Dermis microvascular lymphatic vessel endothelial cell (primary cell): ENCODE results near the gene KIAA0040. TPM values are rescaled to one million over a fixed set of nuclear protein-coding genes. Genes with fewer than 3 reads are reported as not detected.
"Not testable (repeated sequence)": the region's sequence is repeated elsewhere in the genome, so short reads cannot be mapped to it uniquely, and the experiment has no call there.

ENCODE experiments used
- DNase-seq, 2 donors: peaks; one replicate each; pipeline versions ENCODE4 v3.0.0 to v3.0.0-alpha.2; 2010; ENCODE audit warnings: low read depth in 2 of 2
- total RNA-seq: library from RNA; depleted of rRNA; stranded (reverse); fragments of >200 nt; gene quantifications from 2 replicates; pipeline ENCODE4 v1.2.1, GENCODE V29; 2014

The KIAA0040 gene
- total RNA-seq, 1 donor from 2014 or later: 10.0 TPM

GRCh38 chr1:175108331-175108820 lies 84.2 kb downstream of the KIAA0040 start:
- not testable (repeated sequence) for DNase-seq

Other genes with a start within 250 kb of the KIAA0040 start
- gene CACYBP, start 192.8 kb downstream of the KIAA0040 start, total RNA-seq: 115 and 218 TPM in 2 replicates
- gene MRPS14, start 169.4 kb downstream of the KIAA0040 start, total RNA-seq: 29.3 and 32.5 TPM in 2 replicates
- gene TNN, start 124.9 kb downstream of the KIAA0040 start, total RNA-seq: under 0.01 TPM in 1 of 2 replicates, not detected in the other